Kidney (tissue), 14 donors: ENCODE results near the gene ATL3. TPM values are rescaled to one million over a fixed set of nuclear protein-coding genes. Genes with fewer than 3 reads are reported as not detected.
A peak's percentile ranks its signal among the peaks of the same experiment; 100 is the strongest.

Experiments used
- DNase-seq, 5 donors: peaks; one replicate each; pipeline ENCODE4 v3.0.0-alpha.2; 2013 to 2020
- FAIRE-seq: peaks from 2 replicates; lab custom pipeline; 2012; peaks lifted over from hg19 to GRCh38; lab: Jason Lieb, UNC
- H3K27ac ChIP-seq, 2 donors: one replicate each; pipeline ENCODE4 v1.7.0; 2013; ENCODE audit warnings: low read depth in 2 of 2, low read length in 2 of 2, inconsistent platforms in 1 of 2
- H3K27me3 ChIP-seq: one replicate; pipeline ENCODE4 v1.7.1; 2013; ENCODE audit warnings: low read length, inconsistent platforms; ENCODE audit not compliant: control insufficient read depth, insufficient read depth
- H3K36me3 ChIP-seq, 3 donors: one replicate each; pipeline versions ENCODE4 v1.7.0 to v1.7.1; 2013; ENCODE audit warnings: low read length in 3 of 3, control low read depth in 1 of 3, inconsistent platforms in 1 of 3; ENCODE audit not compliant: insufficient read depth in 3 of 3, control insufficient read depth in 2 of 3
- H3K4me1 ChIP-seq, 3 donors: one replicate each; pipeline versions ENCODE4 v1.7.0 to v1.7.1; 2013; ENCODE audit warnings: low read length in 3 of 3, inconsistent platforms in 1 of 3, low read depth in 1 of 3; ENCODE audit not compliant: control insufficient read depth in 2 of 3, insufficient read depth in 2 of 3
- H3K4me3 ChIP-seq, 3 donors: one replicate each; pipeline versions ENCODE4 v1.7.0 to v1.8.1; 2013; ENCODE audit warnings: low read length in 3 of 3, control low read depth in 1 of 3, inconsistent platforms in 1 of 3
- H3K9ac ChIP-seq, 3 donors: one replicate each; pipeline versions ENCODE4 v1.7.0 to v1.7.1; 2013; ENCODE audit warnings: low read length in 3 of 3, control low read depth in 1 of 3, inconsistent platforms in 1 of 3
- H3K9me3 ChIP-seq, 3 donors: one replicate each; pipeline versions ENCODE4 v1.7.0 to v1.7.1; 2013; ENCODE audit warnings: low read length in 3 of 3, control low read depth in 1 of 3, inconsistent platforms in 1 of 3; ENCODE audit not compliant: control insufficient read depth in 2 of 3, insufficient read depth in 1 of 3
- CTCF ChIP-seq: IDR thresholded peaks from 3 replicates; pipeline ENCODE4 v1.5.1; 2012; ENCODE audit warnings: mild to moderate bottlenecking, moderate library complexity, borderline replicate concordance; ENCODE audit not compliant: insufficient read depth; ENCODE audit errors: extremely low read depth
- intact Hi-C: fragments of 100-400 bp; cut with DNase I; formaldehyde crosslinking; loops from one replicate; pipeline ENCODE4 v1.11.1; 2022
- polyA plus RNA-seq: library from polyadenylated mRNA; stranded (reverse); fragments of 350-450 nt; fragmentation: Illumina TruSeq; extraction: RNeasy Lipid Tissue Mini Kit (QIAGEN cat#74804); gene quantifications from one replicate; pipeline ENCODE4 v1.2.3, GENCODE V29; 2014; ENCODE audit warnings: low read depth, low replicate concordance; ENCODE audit not compliant: insufficient read depth
- total RNA-seq: library from RNA; stranded (reverse); fragmentation: NEBNext Ultra II Directional; extraction: Animal tissue kit (Norgen Biotek cat#: 25700); gene quantifications from one replicate; pipeline ENCODE4 v1.2.1, GENCODE V29; 2021
- donor health status: control.
- donor health status: control.
- donor health status: control.
- donor health status: control.
- donor health status: control.
- donor health status: DM: yes; HTN: yes; CAD: no.
- donor health status: Normal renal cell carcinoma (clear cell type).

The ATL3 gene
- total and polyA plus RNA-seq, 2 donors from 2014 or later: 11.4 to 78.3 TPM

- Histone ChIP-seq H3K9me3 (no peaks in the 10 kb centered on the region), H3K9ac (peak overlapping the region in 1 of 3 donors; percentile 19), H3K4me1 (peaks cover 0 to 21% (median 13%) of the 10 kb centered on the region in 3 donors), H3K27ac (peak overlapping the region; percentile 65 to 68), H3K4me3 (peak overlapping the region in 1 of 3 donors; percentile 36), H3K27me3 (no peaks in the 10 kb centered on the region), H3K36me3 (no peaks in the 10 kb centered on the region)
- no peak for DNase-seq
- no peak for TF ChIP-seq CTCF
- intact Hi-C loops: no loop called here
- no peak for FAIRE-seq
These were observed 61.1 kb downstream of the ATL3 start for GRCh38 chr11:63609971-63610580.

- FAIRE-seq (no peak), DNase-seq (peak in 1 of 5 donors; percentile 11)
- no peak for TF ChIP-seq CTCF
- intact Hi-C loops: no loop called here
- H3K4me3 ChIP-seq: no peak overlapping the region
- no peaks in the 10 kb centered on the region for H3K9me3 ChIP-seq
- H3K9ac ChIP-seq: peak overlapping the region in 1 of 3 donors; percentile 52
- no peaks in the 10 kb centered on the region for H3K27me3 ChIP-seq
- peaks cover 0 to 21% (median 13%) of the 10 kb centered on the region in 3 donors for H3K4me1 ChIP-seq
- peak overlapping the region; percentile 65 to 68 for H3K27ac ChIP-seq
- H3K36me3 ChIP-seq: no peaks in the 10 kb centered on the region
These were observed 61.6 kb downstream of the ATL3 start for GRCh38 chr11:63609536-63609935.

GRCh38 chr11:63608353-63609345 lies 62.5 kb downstream of the ATL3 start:
- Histone ChIP-seq H3K4me3 (no peak overlapping the region), H3K4me1 (peaks cover 0 to 21% (median 13%) of the 10 kb centered on the region in 3 donors), H3K27me3 (no peaks in the 10 kb centered on the region), H3K36me3 (no peaks in the 10 kb centered on the region), H3K9me3 (no peaks in the 10 kb centered on the region), H3K27ac (peak overlapping the region in 1 of 2 donors; percentile 58), H3K9ac (no peak overlapping the region)
- no peak for TF ChIP-seq CTCF
- no peak for FAIRE-seq
- intact Hi-C loops: no loop called here
- peak in 1 of 5 donors; percentile 13 for DNase-seq
